ENCODE measurements around the gene UTY.

- TF ChIP-seq EZH2 (IDR thresholded peaks at IDR 0.05; ENCODE audit: borderline replicate concordance, low read length) (no peak), CTCF (IDR thresholded peaks at IDR 0.05; ENCODE audit: low read length) (no peak)
These were observed 146.0 kb downstream of the UTY start for GRCh38 chrY:13333791-13334190.
